Measurements from ENCODE around the gene GRB10.

Gene GRB10

DNA sequence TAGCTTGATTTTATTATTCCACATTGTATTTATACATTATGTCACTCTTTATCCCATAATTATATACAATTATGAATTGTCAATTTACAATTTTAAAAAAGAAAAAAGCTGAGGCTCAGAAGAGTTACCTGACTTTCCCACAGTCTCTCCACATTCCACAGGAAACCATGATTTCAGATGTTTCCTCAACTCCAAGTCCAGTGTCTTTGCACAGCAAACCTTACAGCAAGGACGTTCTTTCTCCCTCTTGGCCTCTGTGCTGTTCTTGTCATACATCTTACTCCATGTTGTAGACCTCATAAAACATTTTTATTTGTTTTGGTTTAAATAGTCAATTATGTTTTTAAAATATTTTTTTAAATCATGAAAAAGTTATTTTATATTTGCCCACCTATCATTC lies 34.9 kb upstream of the GRB10 start:
- H3K36me3 Mint-ChIP-seq (ENCODE audit: low read depth) = no peaks in the 10 kb centered on the region
- H3K4me3 Mint-ChIP-seq = no peak overlapping the region
- H3K4me1 Mint-ChIP-seq = peaks cover 14% of the 10 kb centered on the region
- DNase-seq = no peak
- TF ChIP-seq, protein P1, sequence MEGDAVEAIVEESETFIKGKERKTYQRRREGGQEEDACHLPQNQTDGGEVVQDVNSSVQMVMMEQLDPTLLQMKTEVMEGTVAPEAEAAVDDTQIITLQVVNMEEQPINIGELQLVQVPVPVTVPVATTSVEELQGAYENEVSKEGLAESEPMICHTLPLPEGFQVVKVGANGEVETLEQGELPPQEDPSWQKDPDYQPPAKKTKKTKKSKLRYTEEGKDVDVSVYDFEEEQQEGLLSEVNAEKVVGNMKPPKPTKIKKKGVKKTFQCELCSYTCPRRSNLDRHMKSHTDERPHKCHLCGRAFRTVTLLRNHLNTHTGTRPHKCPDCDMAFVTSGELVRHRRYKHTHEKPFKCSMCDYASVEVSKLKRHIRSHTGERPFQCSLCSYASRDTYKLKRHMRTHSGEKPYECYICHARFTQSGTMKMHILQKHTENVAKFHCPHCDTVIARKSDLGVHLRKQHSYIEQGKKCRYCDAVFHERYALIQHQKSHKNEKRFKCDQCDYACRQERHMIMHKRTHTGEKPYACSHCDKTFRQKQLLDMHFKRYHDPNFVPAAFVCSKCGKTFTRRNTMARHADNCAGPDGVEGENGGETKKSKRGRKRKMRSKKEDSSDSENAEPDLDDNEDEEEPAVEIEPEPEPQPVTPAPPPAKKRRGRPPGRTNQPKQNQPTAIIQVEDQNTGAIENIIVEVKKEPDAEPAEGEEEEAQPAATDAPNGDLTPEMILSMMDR (IDR thresholded peaks at IDR 0.05) = no peak
- H3K9me3 Mint-ChIP-seq = peaks cover 3% of the 10 kb centered on the region
- H3K27me3 Mint-ChIP-seq (ENCODE audit: low read depth, poor library complexity) = no peaks in the 10 kb centered on the region
- H3K27ac Mint-ChIP-seq = no peak overlapping the region

DNA sequence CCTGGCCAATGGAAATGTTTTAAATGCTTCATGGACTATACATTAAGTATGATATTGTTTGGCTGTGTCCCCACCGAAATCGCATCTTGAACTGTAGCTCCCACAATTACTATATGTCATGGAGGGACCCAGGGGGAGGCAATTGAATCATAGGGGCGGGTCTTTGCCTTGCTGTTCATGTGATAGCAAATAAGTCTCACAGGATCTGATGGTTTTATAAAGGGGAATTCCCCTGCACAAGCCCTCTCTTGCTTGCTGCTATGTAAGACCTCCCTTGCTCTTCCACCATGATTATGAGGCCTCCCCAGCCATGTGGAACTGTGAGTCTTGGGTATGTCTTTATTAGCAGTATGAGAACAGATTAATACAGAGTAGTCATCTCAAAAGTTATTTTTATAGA lies 32.4 kb upstream of the GRB10 start:
- Mint-ChIP-seq H3K36me3 (ENCODE audit: low read depth) (no peaks in the 10 kb centered on the region), H3K27me3 (ENCODE audit: low read depth, poor library complexity) (peaks cover 6% of the 10 kb centered on the region), H3K27ac (no peak overlapping the region), H3K9me3 (peaks cover 3% of the 10 kb centered on the region), H3K4me1 (no peaks in the 10 kb centered on the region), H3K4me3 (no peak overlapping the region)
- DNase-seq = no peak
- TF ChIP-seq, protein P1 (IDR thresholded peaks at IDR 0.05) = no peak

DNA sequence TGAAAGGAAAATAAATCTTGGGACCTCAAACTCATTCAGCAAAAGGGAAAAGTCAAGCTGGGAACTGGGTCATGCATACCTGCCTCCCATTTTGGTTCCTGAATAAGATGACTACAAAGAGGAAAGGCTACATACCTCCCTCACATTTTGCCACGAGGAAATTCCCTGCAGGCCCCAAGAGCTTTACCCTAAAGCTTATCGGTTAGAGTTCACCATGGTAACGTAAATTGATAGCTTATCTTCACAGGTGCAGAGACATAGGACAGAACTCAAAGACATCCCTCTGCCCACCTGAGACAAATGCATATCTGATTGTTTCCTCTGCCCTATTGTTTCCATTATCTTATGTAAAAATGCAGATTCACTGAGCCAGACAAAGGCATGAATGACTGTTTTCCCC lies 31.5 kb upstream of the GRB10 start:
- Mint-ChIP-seq H3K9me3 (peaks cover 3% of the 10 kb centered on the region), H3K4me1 (no peaks in the 10 kb centered on the region), H3K36me3 (ENCODE audit: low read depth) (no peaks in the 10 kb centered on the region), H3K27me3 (ENCODE audit: low read depth, poor library complexity) (peaks cover 8% of the 10 kb centered on the region), H3K27ac (no peak overlapping the region), H3K4me3 (no peak overlapping the region)
- no peak for DNase-seq
- TF ChIP-seq, protein P1 (IDR thresholded peaks at IDR 0.05) = no peak

DNA sequence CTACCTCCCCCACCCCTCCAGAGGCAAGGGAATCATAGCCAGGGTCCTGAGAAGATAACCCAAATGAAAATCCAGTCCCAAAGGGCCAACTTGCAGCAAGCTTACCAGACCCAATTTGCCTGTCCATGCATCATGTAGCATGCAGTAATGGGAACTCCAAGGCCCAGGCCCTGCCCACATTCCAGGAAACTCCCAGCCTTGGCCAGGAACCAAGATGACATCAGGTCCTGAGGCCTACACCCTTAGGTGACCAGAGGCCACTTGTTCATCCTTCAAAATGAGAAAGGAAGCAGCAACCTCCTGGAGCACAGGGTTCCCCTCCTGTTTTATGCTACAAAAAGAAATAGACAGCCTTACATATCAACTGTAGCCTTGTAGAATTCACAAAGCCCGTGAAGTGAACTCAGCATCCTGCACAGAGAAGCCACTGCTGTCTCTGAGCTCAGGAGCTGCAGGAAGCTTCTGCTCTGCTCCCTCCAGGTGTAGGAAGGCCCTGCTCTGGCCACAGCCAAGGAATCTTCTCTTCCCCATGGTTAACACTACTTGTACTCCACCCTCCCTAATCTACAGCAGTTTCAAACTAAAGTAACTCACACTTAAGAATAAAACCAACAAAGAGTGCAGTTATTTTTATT lies 30.3 kb upstream of the GRB10 start:
- no peaks in the 10 kb centered on the region for H3K36me3 Mint-ChIP-seq (ENCODE audit: low read depth)
- no peak for DNase-seq
- H3K4me1 Mint-ChIP-seq = no peaks in the 10 kb centered on the region

DNA sequence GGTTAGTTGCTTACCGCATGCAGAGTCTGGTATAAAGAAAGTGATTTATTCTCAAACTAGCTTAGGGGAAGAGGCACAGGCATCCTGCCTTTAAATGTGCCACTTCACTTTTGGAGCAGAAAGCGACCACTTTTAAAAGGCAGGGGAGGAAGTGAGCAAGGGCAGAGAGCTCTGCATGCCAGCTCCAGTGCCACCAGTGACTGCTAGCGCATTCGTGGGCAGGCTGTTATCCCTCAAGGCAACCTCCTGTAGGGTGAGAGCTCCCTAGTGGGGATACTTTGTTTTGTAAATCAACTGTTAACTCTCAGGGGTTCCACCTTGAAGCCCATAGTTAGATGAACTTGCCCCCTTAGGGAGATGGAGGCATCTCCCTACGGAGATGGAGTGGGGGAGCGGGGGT lies 29.4 kb upstream of the GRB10 start:
- H3K4me3 Mint-ChIP-seq = no peak overlapping the region
- peaks cover 3% of the 10 kb centered on the region for H3K9me3 Mint-ChIP-seq
- H3K27ac Mint-ChIP-seq = no peak overlapping the region
- H3K36me3 Mint-ChIP-seq (ENCODE audit: low read depth) = no peaks in the 10 kb centered on the region
- peaks cover 8% of the 10 kb centered on the region for H3K27me3 Mint-ChIP-seq (ENCODE audit: low read depth, poor library complexity)
- DNase-seq = no peak
- H3K4me1 Mint-ChIP-seq = peaks cover 4% of the 10 kb centered on the region
- TF ChIP-seq, protein P1 (IDR thresholded peaks at IDR 0.05) = no peak

More for the DNA sequence above, 30.3 kb upstream of the GRB10 start:
- TF ChIP-seq, protein P1 (IDR thresholded peaks at IDR 0.05) = no peak
- Mint-ChIP-seq H3K9me3 (peaks cover 3% of the 10 kb centered on the region), H3K4me3 (no peak overlapping the region), H3K27ac (no peak overlapping the region), H3K27me3 (ENCODE audit: low read depth, poor library complexity) (peaks cover 8% of the 10 kb centered on the region)

DNA sequence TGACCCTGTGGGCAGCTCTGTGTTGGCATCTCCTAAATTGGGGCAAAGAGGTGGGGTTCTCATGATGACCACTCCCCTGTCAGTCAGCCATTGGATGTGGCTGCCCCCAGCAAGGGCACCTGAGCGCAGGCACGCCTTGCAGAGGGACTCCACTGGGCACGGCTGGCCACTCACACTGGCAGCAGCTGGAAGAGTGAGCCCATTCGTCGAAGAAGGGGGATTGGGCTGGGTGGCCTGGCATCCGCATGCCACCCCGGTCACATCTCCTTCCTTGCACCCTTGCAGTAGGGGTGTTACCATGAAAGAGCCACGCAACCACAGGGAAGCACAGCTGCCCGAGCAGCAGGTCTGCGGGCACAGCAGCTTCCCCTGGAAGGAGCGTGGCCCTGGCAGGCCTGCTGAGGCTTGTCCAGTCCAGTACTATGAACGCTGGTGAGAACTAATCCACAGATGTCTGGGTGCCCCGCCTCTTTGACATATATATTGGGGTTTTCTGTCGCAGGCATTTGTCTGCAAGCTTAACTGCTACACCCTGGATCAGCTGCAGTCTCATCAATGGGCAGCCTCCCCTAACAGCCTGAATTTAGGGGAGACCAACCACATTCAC lies 25.7 kb upstream of the GRB10 start:
- peaks cover 4% of the 10 kb centered on the region for H3K4me1 Mint-ChIP-seq
- TF ChIP-seq, protein P1 (IDR thresholded peaks at IDR 0.05) = no peak
- H3K9me3 Mint-ChIP-seq = no peaks in the 10 kb centered on the region
- no peak for DNase-seq
- H3K4me3 Mint-ChIP-seq = no peak overlapping the region
- no peaks in the 10 kb centered on the region for H3K36me3 Mint-ChIP-seq (ENCODE audit: low read depth)
- no peak overlapping the region for H3K27ac Mint-ChIP-seq
- peaks cover 21% of the 10 kb centered on the region for H3K27me3 Mint-ChIP-seq (ENCODE audit: low read depth, poor library complexity)

All from nephron progenitor cell (in vitro differentiated cells).